ENCODE measurements around the gene SLC1A7.

SLC1A7 gene

DNA sequence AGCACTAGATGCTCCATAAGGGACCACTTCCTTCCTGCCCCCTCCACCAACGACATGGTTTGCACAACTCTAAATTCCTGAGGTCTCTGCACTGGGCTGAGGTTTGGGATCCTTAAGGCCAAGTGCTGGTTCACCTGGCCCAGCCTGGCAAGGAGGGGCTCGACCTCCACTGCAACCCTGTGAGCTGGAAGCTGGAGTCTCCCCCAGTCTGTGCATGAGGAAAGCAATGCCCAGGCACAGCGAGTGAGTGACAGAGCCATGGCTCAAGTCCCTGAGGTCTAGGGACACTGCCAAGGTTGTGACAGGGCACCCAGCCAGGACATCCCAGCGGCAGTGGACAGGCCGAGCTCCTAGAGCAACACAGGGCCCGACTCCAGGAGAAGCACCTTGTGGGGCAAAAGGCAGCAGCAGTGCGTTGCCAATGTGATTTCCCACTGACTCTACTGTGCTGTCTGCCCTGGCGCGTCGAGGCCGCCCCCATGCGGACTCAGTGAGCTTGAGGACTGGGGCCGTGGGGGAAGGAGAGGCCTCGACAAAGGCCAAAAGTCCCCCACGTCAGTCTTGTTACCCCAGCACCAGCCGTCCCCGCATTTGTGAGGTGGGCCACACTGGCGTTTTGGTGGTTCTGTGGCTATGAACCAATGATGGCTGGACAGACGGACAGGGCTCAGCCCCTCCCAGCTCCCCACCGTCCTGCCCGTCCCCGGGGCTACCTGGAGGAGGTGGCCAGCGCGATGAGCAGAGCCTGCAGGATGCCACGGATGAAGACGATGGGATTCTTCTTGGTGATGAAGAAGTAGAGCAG lies 50.4 kb downstream of the SLC1A7 start:
- DNase-seq (ENCODE audit: low spot score), result no peak

DNA sequence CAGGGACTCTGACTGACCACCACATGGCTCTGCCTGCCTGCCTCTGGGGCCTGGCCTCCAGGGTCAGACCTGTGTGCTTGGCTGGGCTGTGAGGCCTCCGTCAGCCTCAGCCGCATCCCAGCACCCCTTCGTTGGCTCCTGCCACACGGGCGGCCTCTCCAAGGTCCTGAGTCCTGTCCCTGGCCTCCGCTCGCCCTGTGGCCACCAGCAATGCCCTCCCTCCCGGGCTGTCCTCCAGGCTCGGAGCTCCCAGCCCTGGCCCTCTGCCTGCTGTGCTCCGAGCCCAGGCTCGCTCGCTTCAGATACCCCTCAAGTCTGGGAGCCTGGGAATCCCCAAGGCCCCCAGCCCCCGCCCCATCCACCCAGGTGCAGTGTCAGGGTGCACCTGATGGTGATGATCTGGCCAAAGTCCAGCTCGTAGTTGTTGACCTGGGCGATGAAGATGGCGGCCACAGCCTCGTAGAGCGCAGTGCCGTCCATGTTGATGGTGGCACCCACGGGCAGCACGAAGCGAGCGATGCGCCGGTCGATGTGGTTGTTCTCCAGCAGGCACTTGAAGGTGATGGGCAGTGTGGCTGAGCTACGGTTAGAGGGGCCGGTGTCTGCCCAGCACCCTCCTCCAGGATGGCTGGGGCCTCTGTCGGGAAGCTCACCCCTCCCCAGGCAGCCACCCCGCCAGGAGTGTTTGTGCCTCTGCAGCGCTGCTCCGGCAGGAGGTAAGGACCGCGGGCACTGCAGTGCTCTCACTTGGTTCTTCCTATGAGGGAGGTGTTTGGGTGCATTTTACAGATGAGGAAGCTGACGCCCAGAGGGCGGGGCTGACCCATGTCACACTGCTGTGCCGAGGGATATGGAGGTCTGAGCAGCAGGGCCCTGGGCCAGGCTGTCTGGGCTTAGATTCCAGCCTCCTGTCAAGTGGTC lies 52.0 kb downstream of the SLC1A7 start:
- DNase-seq (ENCODE audit: low spot score), result no peak

DNA sequence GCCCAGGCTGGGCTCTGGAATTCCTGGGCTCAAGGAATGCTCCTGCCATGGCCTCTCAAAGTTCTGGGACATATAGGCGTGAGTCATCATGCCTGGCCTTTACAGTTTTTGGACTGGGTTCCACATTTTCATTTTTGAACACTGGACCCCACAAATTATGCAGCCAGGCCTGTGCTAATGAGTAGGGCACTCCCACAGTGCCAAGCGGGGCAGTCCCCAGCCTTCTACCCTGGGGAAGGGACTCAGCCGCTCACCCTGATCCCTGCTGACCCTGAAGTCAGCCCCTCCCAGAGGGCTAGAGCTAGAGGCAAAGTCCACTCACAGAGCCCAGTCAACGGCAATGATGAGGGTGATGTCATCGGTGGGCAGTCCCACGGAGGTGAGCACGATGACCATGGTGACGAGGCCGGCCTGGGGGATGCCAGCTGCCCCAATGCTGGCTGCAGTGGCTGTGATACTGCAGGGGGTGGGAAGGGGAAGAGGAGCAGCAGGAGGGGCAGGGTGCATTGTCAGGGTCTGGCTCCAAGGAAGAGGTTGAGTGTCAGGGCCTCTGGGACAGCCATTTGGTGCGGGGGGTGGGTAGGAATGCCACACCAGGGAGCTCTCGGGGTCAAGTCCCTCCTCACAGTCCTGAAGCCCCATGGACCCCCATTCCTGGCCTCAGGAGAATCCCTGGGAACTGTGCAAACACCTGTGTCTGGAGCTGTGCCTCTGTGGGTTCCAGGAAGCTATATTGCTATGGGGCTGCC lies 52.8 kb downstream of the SLC1A7 start:
- DNase-seq (ENCODE audit: low spot score), result no peak

DNA sequence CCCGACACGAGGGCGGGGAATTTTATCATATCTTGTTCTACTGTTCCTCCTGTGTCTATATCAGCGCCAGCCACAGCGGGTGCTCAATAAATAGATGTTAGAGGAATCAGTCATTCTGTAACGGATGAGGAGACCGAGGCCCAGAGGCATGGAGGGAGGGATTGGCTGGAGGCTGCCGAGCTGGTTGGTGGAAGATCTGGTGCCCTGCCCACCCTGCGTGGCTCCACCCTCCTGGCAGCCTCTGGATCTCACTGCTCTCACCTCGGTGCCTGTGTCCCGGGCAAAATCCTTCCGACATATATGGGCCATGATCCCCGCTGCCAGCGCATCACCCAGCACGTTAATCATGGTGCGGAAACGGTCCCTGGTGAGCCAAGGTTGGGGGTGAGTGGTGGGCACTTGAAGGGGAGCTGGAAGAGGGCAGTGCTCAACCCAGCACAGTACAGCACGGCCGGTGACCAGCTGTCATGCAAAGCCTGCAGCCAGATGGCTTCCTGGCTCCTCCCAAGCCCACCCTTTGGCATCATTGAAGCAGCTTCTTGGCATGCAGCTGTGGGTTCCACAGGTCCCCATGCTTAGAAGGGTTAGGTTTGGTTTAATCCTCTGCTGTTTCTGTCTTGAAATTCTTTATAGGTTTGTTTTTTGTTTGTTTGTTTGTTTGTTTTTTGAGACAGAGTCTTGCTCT lies 53.7 kb downstream of the SLC1A7 start:
- peak; percentile 24 for DNase-seq (ENCODE audit: low spot score)

DNA sequence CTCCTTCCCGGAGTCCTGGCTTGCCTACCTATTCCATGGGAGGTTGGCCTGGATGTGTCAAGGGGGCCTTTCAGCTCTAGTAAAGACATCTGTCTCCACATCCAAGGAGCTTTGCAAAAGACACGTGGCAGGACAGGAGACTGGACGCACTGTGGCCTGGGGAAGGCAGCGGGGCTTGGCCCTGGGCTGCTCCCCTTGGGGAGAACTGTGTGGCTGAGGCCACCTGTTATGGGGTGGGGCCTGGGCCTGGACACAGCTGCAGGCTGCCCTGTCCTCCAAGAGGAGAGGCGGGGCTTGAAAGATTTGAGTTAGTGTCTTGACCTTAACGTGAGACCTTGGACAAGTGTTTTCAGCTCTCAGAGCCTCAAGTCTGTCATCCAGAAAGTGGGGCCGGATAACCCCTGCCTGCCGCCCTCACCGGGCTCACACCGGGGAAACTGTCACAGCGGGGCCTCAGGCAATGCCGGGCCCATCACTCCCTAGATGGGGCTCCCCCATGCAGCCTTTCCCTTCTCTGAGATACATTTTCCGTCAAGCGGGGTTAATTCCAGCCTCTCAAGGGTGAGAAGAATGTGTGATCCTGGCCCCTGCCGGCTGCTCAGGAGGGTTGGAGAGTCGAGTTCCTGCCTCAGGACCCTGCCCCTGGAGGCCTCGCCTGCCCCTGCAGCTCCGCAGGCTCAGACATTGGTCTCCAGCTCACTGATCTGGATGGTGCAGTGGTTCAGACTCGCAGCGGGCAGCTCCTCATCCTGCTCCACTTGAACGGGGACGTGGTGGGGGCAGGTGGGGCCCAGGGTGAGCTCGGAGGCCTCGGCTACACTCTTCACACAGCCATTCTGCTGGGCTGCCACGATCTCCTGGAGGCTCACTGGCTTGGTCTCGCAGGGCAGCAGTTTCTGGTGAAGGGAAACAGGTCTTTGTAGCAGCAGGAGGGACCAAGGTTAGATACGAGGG lies 54.8 kb downstream of the SLC1A7 start:
- no peak for DNase-seq (ENCODE audit: low spot score)

DNA sequence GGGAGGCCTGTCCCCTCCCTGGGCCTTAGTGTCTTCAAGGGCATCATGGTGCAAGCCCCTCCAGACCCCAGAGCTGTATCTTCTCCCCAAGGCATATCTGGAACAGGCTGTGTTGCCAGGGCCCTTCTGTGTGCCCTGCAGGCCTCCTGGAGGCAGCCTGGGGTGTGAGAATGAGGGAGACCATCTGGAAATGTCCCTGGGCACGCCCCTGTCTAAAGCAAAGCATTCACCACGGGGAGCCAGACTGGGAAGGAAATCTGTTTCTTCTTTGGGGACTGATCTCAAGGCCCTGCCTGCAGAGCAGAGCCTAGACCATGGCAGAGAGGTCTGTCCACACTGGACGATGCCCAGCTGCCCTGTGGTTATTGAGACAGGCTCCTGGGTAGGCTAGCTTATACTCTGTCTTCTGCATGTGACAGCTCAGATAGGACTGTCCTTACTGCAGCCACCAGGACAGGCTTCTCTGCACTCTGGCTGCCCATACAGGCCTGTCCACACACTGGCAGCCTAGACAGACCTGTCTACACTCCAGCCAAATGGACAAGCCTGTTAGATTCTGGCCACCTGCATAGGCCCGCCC lies 55.9 kb downstream of the SLC1A7 start:
- DNase-seq (ENCODE audit: low spot score), result peak; percentile 26

DNA sequence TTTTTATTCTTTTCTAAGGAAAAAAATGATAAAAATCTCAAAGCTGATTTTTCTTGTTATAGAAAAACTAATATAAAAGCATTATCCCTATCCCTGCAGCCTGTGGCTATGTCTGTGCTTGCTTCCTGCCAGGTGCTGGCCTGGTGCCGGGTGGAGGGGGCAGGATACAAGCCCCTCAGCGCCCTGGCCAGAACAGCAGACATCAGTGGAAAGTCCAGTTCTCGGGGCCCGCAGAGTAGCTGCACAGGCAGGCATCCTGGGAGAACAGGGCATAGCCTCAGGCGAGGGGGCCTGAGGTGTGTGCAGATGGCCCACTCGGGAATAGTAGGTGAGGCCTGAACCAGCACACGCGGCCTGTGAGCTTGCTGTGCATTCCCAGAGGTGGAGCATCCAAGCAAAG lies 57.0 kb downstream of the SLC1A7 start:
- no peak for DNase-seq (ENCODE audit: low spot score)

DNA sequence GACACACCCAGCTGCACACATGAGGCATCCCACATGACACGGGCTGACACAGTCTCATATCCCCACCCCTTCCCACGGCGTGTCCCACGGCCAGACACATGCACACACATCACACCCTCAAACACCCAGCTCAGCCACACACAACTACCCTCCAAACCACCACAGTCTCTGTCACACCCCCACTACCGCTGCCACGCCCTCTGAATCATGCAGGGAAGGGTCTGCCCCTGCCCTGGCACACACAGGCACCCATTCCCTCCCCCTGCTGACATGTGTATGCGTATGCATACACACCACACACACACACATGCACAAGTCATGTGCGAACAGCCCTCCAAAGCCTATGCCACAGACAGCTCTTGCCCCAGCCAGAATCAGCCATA lies 57.9 kb downstream of the SLC1A7 start:
- no peak for DNase-seq (ENCODE audit: low spot score)

DNA sequence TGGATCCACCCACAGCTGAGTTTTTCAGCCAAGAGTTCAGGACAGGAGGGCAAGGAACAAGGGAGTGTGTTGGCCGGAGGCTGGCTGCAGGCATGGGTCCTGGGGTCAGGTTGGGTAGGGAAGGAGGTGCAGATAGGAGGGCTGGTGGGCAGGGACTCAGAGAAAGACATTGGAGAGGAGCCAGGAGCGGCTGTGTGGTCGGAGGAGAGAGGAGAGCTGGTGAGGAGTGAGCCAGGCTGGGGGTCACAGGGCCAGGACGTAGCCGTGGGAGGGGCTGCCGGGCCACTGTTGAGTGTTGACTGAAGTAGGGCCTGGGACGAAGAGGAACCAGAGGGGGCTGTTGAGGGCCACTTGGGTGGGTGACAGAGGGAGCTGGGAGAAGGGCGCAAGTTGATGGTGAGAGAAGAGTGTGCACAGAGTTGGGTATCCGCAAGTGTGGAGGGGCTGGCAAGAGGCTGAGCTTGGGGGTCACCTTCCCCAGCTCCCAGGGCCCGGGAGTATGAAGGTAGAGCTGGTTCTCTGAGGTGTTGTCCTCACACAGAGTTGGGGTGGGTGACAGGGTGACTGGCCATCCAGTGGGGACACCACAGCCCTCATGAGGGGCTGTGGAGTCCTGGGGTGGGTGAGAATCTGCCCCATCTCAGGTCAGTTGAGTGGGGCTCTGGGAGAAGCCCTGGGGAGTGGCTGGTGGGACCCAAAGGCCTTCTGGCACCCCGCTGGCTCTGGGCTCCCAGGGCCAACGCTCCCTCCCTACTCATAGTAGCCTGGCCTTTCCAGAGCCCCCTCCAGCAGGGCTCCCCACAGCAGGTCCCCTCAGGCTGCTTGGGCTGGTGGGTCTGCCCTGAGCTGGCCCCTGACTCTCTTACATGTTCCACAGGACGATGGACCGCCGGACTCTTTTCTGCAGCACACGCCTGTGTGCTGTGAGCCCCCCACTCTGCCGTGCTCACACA lies 58.5 kb downstream of the SLC1A7 start:
- DNase-seq (ENCODE audit: low spot score), result no peak

DNA sequence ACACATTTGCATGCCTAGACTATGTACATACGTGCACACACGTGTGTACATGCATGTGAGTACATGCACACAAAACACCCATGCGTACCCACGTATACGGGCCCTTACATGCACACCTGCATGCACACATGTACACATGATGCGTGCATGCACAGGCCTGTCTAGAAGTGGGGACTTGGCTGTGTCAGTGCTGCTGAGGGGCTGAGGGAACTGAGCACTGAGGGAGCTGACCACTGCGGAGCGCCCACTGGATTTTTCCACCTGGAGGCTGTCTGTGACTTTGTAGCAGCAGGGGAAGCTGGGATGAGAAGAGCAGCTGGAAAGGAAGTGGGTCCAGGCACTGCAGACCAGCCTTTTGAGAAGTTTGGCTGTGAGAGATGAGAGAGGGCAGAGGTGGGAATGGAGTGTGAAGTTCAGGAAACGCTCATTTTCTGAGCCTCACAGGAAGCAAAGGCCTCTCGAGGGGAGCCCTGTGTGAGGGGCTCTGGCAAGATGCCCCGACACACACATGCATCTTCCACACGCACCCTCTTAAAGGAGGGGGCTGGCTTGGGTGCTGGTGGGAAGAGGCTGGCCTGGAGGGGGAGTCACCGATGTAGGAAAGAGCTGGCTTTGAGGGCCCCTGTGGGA lies 59.5 kb downstream of the SLC1A7 start:
- no peak for DNase-seq (ENCODE audit: low spot score)

DNA sequence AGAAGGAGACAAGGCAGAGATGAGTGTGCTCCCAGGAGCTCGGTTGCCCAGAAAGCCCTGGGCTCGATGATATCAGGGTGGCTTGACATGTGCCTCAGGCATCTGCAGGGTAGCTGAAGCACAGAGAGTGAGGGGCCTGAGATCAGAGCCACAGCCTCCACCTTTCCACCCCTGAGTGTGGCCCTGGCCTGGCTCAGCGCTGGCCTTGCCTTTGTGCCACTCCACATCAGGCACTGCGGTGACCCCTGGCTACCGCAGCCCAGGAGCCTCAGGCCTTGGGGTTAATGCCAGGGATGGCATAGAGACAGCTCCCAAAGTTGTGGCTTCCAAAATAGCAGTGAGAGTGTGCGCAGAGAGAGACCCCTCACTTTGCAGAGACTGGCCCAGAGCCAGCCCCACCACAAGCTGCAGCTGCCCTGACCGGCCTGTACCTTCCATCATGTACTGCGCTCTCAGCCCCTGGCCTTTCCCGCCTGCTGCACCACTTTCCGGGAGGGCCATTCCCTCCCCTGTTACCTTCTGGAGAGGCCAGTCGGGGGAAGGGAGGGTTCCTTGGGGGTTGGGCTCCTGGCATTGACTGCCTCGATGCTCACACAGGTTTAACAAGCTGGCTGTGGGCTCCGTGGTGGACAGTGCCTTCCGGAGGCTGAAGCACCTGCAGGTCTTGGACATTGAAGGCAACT lies 60.9 kb downstream of the SLC1A7 start:
- DNase-seq (ENCODE audit: low spot score), result no peak

DNA sequence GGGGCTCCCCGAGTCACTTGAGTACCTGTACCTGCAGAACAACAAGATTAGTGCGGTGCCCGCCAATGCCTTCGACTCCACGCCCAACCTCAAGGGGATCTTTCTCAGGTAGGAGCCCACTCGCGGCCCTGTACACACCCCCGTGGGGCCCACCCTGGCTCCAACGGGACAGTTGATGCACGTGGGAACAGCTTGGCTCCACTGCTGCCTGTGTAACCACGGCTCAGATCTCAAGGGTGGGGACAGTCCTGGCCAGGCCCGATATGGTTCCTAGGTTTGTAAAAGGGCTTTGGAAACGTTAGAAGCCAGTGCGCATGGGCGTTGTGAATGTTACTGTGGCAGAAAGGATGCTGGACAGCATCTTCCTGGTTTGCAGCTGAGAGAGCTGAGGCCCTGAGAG lies 61.7 kb downstream of the SLC1A7 start:
- no peak for DNase-seq (ENCODE audit: low spot score)

DNA sequence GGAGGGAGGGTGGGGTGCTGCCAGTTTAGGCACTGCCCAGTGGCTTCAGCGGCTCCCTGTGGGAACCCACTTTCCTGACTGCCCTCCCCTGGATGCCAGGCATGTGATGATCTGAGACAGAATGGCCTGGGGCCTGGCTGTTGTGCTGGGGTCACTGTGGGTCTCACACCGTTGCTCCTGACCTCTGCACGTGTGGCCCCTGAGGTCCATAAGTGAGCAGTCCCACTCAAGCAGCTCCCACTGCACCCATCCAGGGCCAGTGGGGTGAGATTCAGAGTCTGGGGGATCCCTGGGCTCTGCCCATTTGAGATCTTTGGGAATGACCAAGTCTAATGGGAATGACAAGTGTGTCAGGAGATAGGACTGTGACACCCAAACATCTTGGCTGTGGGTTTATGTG lies 62.4 kb downstream of the SLC1A7 start:
- DNase-seq (ENCODE audit: low spot score), result no peak

DNA sequence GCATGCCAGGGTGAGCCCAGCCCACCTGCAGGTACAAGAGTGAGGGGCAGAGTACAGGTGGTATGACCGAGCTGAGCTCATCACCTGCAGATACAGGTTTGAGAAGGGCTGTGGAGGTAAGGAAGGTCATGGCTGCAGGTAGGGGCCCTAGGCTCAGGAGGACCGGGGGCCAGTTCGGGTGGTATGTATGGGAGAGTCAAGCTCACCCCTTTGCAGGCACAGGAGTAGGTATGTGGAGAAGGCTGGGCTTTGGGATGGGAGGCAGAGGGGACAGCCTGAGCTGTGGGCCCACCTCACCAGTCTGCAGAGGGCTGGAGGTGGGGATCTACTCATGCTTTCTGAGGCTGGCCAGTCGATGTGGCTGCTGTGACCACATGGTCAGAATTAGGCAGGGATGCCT lies 63.2 kb downstream of the SLC1A7 start:
- DNase-seq (ENCODE audit: low spot score), result no peak

DNA sequence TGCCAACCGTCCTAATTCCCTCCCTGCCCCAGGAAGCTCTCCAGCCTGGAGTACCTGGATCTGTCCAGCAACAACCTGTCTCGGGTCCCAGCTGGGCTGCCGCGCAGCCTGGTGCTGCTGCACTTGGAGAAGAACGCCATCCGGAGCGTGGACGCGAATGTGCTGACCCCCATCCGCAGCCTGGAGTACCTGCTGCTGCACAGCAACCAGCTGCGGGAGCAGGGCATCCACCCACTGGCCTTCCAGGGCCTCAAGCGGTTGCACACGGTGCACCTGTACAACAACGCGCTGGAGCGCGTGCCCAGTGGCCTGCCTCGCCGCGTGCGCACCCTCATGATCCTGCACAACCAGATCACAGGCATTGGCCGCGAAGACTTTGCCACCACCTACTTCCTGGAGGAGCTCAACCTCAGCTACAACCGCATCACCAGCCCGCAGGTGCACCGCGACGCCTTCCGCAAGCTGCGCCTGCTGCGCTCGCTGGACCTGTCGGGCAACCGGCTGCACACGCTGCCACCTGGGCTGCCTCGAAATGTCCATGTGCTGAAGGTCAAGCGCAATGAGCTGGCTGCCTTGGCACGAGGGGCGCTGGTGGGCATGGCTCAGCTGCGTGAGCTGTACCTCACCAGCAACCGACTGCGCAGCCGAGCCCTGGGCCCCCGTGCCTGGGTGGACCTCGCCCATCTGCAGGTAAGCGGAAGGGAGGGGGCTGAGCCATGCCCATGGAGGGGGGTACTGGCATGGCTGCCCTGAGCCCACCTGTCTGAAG lies 63.9 kb downstream of the SLC1A7 start:
- DNase-seq (ENCODE audit: low spot score), result no peak

DNA sequence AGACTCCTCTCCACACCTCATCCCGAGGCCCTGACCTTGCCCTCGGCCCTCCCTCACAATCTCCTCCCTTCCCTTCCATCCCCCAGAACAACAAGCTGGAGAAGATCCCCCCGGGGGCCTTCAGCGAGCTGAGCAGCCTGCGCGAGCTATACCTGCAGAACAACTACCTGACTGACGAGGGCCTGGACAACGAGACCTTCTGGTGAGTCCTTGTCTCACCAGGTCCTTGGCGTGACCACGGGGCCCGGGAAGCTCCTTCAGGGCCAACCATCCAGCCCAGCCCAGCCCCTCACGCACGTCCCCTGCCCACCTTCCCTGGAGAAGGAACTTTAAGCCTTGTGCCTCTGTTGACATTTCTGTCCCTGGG lies 64.9 kb downstream of the SLC1A7 start:
- DNase-seq (ENCODE audit: low spot score), result no peak
